Choroid plexus epithelial cell (primary cell): ENCODE measurements around the gene IGSF3.
"Not testable (repeated sequence)": the region's sequence is repeated elsewhere in the genome, so short reads cannot be mapped to it uniquely, and the experiment has no call there.

Experiments used
- DNase-seq: peaks from one replicate; pipeline ENCODE4 v3.0.0-alpha.2; 2010; ENCODE audit warnings: low read depth
- H3K4me3 ChIP-seq: 2 replicates; pipeline ENCODE4 v1.5.1; 2011; ENCODE audit warnings: low read depth, mild to moderate bottlenecking, control low read depth, low read length, moderate library complexity
- TF ChIP-seq, protein P1 (sequence below): conservative IDR thresholded peaks from 2 replicates; pipeline ENCODE4 v1.5.1; 2011; ENCODE audit warnings: low read depth, mild to moderate bottlenecking, control low read depth, inconsistent platforms, low read length, moderate library complexity

IGSF3 gene

DNA sequence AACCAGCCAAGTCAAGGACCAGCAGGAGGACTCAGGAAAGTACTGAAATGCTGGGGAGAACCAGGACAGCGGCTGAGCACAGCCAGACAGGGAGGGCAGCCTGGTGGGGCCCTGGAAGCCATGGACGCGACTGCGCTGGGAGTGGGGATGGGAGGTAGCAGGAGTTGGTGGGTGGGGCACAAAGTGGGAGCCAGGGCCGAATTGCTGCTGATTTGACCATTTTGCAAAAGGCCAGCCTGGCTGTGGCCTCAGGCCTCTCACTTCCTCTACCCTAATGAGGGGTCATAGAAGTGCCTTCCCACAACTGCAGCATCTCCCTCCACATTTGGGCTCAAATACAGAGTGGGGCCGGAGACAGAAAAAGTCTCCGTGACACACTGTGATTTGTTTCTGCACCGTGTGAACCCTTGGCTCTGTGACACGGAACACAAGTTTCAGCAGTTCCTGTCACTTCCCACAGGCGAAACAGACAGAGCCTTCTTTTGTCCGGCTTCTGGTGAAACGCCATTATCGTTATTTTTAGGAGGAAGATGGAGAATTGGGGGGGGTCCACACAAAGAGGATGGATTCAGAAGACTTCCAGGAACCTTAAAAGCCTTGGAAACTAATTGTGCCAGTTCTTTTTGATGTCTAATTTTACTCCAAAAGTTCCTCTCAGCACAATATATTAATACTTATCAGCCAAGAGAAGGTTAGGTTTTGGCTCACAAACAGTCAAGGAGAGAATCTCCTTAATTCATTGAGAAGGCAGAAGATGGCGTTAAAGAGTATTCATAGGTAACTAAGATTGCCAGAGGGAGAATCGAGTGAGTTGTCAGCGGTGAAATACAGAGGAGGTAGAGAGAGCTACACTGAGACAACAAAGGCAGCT is 21.5 kb downstream of the IGSF3 start:
- DNase-seq, H3K4me3 ChIP-seq: not testable (repeated sequence)

DNA sequence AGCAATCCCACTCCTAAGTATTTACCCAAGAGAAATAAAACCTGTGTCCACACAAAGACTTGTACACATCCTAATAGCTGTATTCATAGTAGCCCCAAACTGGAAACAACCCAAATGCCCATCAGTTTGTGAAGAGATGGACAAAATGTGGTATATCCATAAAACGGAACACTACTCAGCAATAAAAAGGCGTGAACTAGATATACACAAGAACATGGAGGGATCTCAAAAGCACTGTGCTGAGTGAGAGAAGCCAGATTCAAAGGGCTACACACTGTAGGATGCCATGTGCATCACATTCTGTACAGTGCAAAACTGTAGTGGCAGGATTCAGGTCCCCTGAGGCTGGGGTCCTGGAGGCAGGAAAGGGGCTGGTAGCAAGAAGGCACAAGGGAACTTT is 22.5 kb downstream of the IGSF3 start:
- not testable (repeated sequence) for H3K4me3 ChIP-seq

DNA sequence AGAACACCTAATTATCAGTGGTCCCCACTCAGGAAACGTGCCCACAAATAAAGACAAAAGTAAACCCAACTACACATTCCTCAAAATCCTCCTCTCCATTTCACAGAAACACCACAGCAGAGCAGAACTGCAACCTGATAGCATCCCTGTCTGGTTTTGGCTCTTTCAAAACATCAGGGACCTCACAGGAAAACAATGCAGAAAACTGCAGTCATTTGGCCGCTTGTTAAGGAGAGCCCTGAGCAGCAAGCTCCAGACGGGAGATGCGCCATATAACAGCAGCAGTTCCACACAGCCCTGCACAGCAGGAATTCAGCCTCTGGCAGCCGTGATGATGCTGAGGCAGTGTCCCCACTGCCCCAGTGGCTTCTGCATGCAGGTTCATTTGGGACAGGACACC is 23.4 kb downstream of the IGSF3 start:
- H3K4me3 ChIP-seq, DNase-seq: not testable (repeated sequence)

More for the DNA sequence above, 22.5 kb downstream of the IGSF3 start:
- DNase-seq, result not testable (repeated sequence)

DNA sequence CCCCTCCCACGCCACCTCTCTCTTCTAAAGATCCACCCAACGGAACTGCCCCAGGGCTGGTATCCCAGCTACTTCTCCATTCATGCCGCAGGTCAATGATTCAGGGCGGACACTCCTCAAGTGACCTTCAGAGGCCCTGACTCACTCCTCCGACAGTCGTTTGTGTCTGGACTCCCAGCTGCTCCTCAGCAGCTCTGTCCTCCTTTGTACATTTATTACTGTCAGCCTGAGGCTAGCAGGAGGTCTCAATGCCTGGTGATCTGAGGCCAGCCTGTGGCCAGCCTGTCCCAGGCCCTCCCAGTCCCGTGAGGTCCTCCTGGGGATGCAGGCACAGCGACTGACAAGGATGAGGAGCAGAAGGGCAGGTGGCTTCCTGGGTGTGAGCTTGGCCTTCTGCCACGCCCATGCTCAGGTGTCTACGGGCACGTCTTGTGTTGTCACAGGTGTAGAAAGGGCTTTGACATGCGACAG is 24.2 kb downstream of the IGSF3 start:
- H3K4me3 ChIP-seq, result not testable (repeated sequence)

DNA sequence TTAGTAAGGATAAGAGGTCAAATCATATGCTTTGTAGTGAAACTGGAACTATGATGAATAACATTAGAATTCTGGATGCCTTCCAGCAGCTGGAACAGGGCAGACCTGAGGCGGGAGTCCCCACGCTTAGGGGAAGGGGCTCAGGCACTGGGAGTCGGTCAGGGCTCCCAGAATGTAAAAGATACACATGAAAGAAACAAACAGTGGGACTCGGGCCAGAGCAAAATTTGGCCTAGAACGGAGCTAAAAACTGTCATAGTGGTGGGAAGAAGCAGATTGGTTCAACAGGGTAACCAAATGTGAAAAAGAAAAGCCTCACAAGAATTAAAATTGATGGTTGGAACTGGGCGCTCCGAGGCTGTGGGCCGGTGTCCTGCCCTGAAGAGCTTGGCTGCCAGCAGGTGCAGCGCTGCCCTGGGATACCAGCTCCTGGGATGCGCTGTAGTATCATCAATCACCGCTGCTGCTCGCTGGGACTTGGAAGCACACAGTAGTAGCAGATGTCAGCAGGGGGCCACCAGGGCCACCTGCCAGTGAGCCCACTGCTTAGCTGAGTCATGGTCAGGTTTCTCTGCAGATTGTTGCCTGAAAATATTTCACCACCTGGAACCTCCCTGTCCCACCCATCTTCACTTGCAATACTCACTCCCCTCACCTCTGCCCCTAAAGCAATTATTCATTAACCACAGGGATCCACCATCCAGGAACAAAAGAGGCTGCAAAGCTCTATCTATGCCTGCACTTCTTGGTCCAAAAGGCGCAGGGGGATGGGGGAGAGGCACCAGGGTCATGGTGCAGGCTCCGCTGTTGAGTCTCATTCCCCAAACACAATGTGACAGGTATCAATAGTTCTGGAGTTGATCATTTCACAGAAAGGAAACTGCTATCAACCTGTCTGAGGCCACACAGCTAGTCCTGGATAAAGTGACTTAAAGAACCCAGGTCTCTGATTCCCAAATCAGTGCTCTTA is 24.9 kb downstream of the IGSF3 start:
- DNase-seq, result not testable (repeated sequence)

More for the DNA sequence above, 24.2 kb downstream of the IGSF3 start:
- not testable (repeated sequence) for DNase-seq

DNA sequence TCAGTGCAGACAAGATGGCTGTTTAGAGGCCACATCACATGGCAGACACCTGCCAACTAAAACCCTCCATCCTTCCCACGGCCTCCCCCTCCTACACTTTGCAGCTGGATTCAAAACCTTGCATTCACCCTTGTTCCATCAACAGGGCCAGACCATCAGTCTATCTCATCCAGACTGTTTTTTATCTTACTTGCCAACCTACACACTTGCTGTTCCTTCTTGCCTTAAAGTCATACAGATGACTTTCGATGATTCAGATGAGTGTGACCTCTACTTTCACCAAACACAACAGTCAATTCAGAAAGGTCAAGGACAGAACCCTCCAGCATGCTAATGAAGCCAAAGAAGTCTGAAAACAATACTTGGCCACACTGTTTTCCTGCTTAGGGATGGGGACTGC is 29.9 kb downstream of the IGSF3 start:
- H3K4me3 ChIP-seq, DNase-seq: not testable (repeated sequence)

More for the DNA sequence above, 24.9 kb downstream of the IGSF3 start:
- H3K4me3 ChIP-seq, result not testable (repeated sequence)

DNA sequence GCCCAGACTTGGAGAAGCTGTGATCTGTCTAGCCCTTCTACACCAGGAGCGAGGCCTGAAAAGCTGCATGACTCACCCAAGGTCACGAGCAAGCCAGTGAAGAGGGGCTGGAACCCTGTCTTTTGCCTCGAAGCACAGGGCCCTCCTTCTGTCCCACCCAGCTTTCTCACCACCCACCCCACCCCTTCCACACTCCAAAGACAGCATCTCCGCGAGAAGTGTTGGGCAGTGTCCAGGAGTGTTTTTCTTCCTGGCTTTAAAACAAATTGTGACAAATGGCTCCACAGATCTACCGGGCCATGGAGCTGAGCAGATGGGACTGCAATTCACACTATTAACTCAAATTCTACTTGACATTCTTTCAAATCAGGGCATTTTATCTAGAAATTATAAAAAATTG is 30.9 kb downstream of the IGSF3 start:
- DNase-seq, result not testable (repeated sequence)

DNA sequence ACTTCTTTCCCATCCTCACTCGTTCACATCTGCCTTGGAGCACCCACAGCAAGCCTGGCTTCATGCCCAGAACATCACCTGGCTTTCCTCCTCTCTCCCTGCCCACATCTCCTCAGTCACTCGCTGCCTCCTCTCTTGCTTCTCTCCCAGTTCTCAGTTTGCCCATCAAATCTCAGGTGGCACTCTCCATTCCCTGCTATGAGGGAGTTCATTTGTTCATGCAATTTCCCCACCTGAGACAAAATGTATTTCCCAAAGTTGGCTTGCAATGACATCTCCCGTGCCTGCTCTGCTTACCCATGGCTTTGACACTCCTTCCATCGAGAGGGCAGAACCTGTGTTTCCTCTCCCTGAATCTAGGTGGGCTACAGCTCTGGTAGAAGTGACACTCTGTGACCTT is 33.1 kb downstream of the IGSF3 start:
- not testable (repeated sequence) for DNase-seq, H3K4me3 ChIP-seq

More for the DNA sequence above, 30.9 kb downstream of the IGSF3 start:
- H3K4me3 ChIP-seq, result not testable (repeated sequence)

DNA sequence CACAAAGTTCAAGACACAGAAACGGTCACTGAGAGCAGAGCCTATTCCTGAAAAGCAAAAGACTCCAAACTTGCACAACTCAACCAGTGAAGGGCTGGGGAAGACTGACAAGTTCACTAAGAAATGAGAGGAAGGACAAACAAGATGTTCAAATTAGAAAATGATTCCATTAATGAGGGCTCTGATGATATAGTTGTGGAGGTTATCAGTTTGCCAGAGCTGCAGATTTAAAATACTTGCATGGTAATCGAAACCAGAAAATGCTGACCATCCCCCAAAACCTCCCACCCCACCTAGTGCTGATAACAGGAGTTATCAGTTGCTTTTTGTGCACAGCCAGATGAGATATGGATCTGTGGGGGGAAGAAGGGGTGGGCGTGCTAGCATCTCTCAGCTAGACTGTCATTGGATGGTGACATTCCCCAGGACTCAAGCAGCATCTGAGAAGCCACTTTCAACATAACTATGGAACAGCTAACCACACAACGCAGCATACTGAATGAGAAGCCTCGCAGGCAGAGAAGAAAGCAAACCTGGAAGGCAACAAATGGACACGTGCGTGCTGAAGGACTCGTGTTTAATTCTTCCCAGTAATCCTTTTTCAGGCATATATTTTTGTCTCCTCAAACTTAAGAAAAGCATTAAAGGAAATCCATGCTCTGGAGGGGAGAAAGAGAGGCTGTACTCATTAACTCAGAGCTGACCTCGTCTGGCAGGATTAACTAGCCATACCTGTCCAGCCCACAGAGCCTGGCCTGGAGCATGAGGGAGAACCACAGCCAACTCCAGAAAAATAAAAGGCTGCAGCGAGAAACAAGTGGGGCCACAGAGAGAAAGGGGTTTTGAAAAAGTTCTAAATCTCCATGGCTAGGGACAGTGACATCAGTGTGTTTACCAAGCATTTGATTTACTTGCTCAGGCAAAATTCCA is 35.3 kb downstream of the IGSF3 start:
- not testable (repeated sequence) for H3K4me3 ChIP-seq, DNase-seq

DNA sequence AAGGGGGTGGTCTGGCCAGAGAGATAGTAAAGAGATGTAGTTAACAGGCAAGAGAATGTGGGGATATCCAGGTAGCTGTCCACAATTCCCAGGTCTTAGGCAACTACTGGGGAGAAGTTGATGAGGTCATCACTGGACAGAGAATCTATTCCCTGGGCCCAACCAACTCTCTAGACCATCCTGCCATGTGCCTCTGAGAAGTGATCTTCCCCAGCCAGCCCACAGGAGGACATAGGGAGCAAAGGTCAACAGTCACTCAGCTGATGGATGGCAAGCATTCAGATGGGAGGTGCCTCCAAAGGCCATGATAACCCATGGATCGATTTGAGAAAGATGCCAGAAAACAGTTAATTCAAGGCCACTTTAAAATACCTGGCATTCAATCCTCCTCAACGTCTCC is 36.0 kb downstream of the IGSF3 start:
- not testable (repeated sequence) for DNase-seq, H3K4me3 ChIP-seq

DNA sequence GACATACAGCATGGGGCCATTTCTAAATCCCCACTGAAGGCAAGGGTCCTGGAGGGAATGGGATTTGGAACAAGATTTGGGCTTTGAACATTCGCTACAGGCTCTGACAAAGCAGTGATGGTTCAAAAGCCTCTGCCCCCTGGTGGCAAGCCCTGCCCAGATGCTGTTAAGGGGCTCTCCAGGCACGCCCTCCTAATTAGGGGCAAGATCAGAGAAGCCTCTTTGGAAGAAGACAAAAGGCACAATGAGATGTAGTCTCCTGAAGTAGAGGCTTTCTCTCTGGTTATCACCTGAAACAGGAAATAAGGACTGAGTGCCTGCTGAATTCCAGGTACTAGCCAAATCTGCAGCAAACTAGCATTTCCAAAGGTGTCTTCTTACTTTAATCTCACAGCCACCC is 37.5 kb downstream of the IGSF3 start:
- H3K4me3 ChIP-seq, result not testable (repeated sequence)

DNA sequence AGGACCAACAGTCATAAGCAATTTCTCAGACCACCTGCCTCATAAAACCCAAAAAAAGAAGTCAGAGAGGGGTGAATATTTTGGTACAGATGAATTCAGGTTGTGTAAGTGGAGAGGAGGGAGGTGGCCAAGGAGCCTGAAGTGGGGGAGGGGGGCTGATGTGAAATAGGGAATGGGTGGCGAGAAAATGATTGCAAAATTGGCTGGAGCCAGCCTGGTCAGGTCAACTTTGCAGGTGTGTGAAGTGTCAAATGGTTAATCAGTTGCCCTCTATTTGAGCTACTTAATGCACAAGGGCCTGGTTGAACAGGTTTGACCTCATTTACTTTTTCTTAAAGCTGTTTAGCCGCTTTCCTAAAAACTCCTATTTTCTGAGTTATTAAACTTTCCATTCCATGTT is 38.1 kb downstream of the IGSF3 start:
- DNase-seq, result not testable (repeated sequence)

More for the DNA sequence above, 37.5 kb downstream of the IGSF3 start:
- not testable (repeated sequence) for DNase-seq

DNA sequence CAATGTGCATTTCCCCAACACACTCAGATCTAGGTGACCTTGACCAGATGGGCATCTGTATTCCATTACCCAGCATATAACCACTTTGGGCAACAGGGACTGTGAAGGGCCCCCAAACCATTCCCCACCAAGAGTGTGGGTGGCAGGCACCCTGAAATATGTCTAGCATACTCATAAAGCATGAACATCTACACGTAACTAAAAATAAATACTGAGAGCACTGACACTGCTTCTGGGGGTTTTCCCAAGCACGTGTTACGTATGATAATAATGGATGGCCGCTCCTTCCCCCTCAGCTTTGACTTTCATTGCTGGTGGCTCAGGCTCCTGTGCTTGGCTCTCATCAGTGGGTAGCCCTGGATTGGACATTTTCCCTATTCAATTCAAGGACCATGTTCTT is 39.1 kb downstream of the IGSF3 start:
- H3K4me3 ChIP-seq, result no peak overlapping the region
- TF ChIP-seq, protein P1, sequence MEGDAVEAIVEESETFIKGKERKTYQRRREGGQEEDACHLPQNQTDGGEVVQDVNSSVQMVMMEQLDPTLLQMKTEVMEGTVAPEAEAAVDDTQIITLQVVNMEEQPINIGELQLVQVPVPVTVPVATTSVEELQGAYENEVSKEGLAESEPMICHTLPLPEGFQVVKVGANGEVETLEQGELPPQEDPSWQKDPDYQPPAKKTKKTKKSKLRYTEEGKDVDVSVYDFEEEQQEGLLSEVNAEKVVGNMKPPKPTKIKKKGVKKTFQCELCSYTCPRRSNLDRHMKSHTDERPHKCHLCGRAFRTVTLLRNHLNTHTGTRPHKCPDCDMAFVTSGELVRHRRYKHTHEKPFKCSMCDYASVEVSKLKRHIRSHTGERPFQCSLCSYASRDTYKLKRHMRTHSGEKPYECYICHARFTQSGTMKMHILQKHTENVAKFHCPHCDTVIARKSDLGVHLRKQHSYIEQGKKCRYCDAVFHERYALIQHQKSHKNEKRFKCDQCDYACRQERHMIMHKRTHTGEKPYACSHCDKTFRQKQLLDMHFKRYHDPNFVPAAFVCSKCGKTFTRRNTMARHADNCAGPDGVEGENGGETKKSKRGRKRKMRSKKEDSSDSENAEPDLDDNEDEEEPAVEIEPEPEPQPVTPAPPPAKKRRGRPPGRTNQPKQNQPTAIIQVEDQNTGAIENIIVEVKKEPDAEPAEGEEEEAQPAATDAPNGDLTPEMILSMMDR, result no peak
- DNase-seq, result no peak

More for the DNA sequence above, 38.1 kb downstream of the IGSF3 start:
- H3K4me3 ChIP-seq, result not testable (repeated sequence)

DNA sequence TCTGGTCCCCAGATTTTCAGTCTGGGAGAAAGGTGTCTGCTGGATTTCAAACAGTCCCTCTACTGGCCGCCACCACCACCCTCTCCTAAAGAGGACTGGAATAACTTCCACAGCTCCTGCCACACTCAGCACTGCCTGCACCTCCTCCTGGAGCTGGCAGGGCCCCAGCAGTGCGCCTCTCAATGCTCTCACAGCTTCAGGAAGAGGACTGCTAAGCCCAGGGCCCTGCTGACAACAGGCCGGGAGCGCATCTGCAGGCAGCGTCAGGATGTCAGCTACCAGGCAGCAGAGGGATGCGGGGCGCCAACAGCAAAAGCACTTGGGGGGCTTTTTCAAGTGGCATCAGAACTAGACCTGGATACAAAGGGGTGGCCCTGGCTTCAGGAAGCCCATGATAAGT is 40.2 kb downstream of the IGSF3 start:
- not testable (repeated sequence) for H3K4me3 ChIP-seq, DNase-seq

DNA sequence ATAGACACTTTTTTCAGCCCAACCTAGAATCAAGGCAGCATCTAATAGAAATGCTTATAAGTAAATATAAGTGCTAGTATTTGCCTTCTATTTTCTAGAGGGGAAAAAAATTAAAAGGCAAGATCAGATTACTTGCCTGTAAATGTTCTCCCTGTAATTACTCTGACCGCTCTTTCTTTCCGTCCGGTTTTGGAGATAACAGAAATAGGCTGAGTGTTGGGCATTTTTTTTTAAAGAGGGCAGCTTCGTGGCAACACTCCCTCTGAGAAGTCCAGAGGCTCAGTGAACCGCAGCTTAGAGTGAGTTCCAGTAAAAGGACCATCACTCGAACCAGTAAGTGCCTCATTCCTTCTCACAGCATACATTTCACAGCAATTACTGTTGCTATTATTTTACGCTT is 40.6 kb downstream of the IGSF3 start:
- not testable (repeated sequence) for H3K4me3 ChIP-seq, DNase-seq

DNA sequence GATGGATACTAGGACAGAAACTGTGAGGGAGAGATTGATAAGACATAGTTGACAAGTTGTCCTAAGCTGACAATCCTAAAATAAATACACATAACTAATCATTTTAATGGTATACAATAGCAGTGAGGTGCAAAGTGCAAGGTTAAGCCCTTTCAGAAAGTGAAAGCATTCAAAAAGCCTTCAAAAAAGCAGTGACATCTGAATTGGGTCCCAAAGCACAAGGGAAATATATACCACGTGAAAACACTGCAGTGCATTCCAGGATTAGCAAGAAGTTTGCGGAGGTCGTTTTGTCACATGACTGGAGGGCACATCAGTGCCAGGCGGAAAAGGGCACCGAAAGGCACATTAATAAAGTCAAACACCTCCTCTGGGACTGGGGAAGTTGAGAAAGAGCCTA is 42.4 kb downstream of the IGSF3 start:
- not testable (repeated sequence) for DNase-seq, H3K4me3 ChIP-seq
